Lower lobe of right lung (tissue), 2 donors: ENCODE data around the gene GYPE. TPM values are rescaled to one million over a fixed set of nuclear protein-coding genes. Genes with fewer than 3 reads are reported as not detected.
A peak's percentile ranks its signal among the peaks of the same experiment; 100 is the strongest.
"Not testable (repeated sequence)": the region's sequence is repeated elsewhere in the genome, so short reads cannot be mapped to it uniquely, and the experiment has no call there.

ENCODE experiments used
- ATAC-seq, 2 donors: fragments of 200-7000 bp; cut with Tn5 transposase; one replicate each; pipeline ENCODE4 v1.9.1; 2020 to 2022; ENCODE audit warnings: mild to moderate bottlenecking in 2 of 2, moderate library complexity in 2 of 2
- DNase-seq: peaks from one replicate; pipeline ENCODE4 v3.0.0-alpha.2; 2020
- H3K27ac ChIP-seq: fragments of 200-600 bp; one replicate; pipeline ENCODE4 v1.8.0; 2022
- H3K27me3 ChIP-seq: fragments of 200-600 bp; one replicate; pipeline ENCODE4 v1.8.0; 2022; ENCODE audit warnings: low read depth
- H3K36me3 ChIP-seq: fragments of 200-600 bp; one replicate; pipeline ENCODE4 v1.8.0; 2022; ENCODE audit warnings: mild to moderate bottlenecking
- H3K4me1 ChIP-seq: fragments of 200-600 bp; one replicate; pipeline ENCODE4 v1.8.0; 2022
- H3K4me3 ChIP-seq: fragments of 200-600 bp; one replicate; pipeline ENCODE4 v1.8.0; 2022; ENCODE audit warnings: mild to moderate bottlenecking
- H3K9me3 ChIP-seq: fragments of 200-600 bp; one replicate; pipeline ENCODE4 v1.8.0; 2022
- intact Hi-C: fragments of 100-400 bp; cut with DNase I; formaldehyde crosslinking; loops from one replicate; pipeline ENCODE4 v1.11.0; 2022
- total RNA-seq: library from RNA; stranded (reverse); fragmentation: NEBNext Ultra II Directional; extraction: Animal tissue kit (Norgen Biotek cat#: 25700); gene quantifications from one replicate; pipeline ENCODE4 v1.2.1, GENCODE V29; 2021
- TF ChIP-seq, protein P1 (sequence below): fragments of 200-600 bp; IDR thresholded peaks from one replicate; pipeline ENCODE4 v1.8.0; 2022; ENCODE audit warnings: antibody characterized with exemption, mild to moderate bottlenecking
- donor health status: DM: no; HTN: yes; CAD: no; lungs with severe emphysema.

Gene GYPE
- total RNA-seq, 1 donor from 2014 or later = 2.5 TPM

DNA sequence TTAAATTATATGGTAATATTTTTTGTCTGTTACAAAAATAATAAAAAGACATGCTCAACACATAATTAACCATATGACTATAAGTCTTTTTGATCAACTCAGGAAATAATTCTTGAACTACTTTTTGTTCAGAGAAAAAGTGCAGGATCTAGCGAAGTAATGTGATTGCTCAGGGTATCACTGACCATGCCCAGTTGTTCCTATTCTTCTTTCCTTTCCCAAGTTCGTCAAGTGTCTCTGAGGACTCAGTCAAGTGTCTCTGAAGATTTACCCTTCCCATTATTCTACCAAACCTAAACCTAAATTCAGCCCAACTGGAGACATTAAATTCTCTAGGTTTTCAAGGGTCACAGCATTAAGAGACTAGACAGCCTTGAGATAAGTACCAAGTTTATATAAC lies 5.5 kb upstream of the GYPE start:
- H3K27me3 ChIP-seq, intact Hi-C loops, DNase-seq, H3K9me3 ChIP-seq, H3K36me3 ChIP-seq, H3K27ac ChIP-seq, H3K4me1 ChIP-seq: not testable (repeated sequence)
- peak in 1 of 2 donors; percentile 46 for ATAC-seq
- peak overlapping the region; percentile 49 for H3K4me3 ChIP-seq

DNA sequence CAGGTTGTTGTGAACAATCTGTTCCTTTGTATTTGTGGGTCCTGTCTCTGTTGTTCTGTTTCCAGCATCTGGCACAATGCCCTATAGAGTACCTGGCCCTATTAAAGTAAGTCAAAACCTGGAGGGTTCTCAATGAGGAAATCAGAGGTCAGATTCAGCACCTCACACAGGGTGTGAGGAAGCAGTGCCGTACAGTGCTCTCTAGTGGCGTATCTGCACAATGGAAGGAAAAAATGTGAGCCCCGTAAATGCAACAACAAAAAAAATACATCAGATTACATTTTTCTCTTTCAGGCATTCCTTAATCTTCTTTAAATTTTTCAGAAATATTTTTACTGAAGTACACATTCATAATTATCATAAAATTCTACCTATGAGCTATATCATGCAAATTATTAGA lies 2.5 kb upstream of the GYPE start:
- H3K36me3 ChIP-seq, H3K4me1 ChIP-seq, H3K27me3 ChIP-seq, H3K9me3 ChIP-seq, intact Hi-C loops, H3K4me3 ChIP-seq, DNase-seq, H3K27ac ChIP-seq: not testable (repeated sequence)
- peak; percentile 78 to 85 for ATAC-seq
- TF ChIP-seq, protein P1, sequence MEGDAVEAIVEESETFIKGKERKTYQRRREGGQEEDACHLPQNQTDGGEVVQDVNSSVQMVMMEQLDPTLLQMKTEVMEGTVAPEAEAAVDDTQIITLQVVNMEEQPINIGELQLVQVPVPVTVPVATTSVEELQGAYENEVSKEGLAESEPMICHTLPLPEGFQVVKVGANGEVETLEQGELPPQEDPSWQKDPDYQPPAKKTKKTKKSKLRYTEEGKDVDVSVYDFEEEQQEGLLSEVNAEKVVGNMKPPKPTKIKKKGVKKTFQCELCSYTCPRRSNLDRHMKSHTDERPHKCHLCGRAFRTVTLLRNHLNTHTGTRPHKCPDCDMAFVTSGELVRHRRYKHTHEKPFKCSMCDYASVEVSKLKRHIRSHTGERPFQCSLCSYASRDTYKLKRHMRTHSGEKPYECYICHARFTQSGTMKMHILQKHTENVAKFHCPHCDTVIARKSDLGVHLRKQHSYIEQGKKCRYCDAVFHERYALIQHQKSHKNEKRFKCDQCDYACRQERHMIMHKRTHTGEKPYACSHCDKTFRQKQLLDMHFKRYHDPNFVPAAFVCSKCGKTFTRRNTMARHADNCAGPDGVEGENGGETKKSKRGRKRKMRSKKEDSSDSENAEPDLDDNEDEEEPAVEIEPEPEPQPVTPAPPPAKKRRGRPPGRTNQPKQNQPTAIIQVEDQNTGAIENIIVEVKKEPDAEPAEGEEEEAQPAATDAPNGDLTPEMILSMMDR = peak; percentile 31

DNA sequence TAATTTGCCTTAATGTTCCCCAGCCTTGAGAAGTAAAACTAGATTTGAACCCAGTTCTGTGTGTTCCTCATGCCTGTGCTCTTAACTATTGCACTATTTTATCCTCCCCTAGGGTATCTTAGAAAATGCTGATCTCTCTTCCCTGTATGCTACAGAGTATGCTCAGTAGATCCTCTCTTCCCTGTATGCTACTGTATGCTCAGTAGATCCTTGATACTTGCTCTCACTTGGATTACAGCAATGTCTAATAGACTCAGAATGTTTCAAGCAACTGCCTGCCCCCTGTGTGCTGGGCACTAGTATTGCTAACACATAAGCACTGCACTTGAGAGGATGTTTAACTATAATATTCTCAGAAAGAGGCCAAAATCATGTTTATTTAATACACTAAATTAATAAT lies 928 bp downstream of the GYPE start:
- H3K9me3 ChIP-seq, H3K4me1 ChIP-seq, ATAC-seq, H3K4me3 ChIP-seq, H3K36me3 ChIP-seq, H3K27ac ChIP-seq, intact Hi-C loops, H3K27me3 ChIP-seq, DNase-seq: not testable (repeated sequence)

DNA sequence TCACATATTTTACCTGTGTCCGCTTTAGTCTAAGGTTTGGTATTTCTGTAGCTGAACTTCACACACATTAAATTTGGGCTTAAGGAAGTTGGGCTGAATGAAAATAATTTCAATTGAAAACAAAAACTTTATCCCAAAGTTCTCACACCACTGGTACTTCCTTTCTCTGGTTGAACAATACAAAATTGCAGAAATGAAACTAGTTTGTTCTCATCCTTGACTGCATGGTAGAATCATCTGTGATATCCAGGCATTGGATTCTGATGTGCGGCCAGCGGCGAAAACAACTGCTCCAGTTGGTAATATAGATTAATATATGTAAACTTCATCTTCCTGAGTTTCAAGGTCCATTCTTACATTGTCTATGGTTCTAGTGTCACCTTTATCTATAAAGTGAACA lies 15.0 kb downstream of the GYPE start:
- intact Hi-C loops, H3K27me3 ChIP-seq, H3K4me1 ChIP-seq, ATAC-seq, H3K27ac ChIP-seq, DNase-seq, H3K9me3 ChIP-seq, H3K36me3 ChIP-seq, H3K4me3 ChIP-seq: not testable (repeated sequence)

DNA sequence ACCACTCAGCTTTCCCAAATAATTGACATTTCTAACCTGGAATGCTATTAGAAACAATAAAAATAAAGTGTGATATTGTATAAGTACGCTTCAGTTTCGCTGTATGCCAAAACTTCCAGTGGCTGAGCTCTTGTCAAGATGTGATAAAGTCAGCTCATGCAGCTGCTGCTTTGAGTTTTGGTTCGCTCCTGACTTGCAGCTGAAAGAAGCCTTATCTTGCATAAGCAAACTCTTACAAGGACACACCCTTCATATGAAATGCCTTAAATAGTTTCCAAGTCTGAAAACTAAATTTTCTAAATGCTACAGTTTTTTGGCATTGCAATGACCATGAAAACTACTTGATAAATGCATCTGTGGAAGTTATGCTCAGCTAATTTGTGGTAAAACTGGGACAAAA lies 17.2 kb downstream of the GYPE start:
- ATAC-seq, H3K36me3 ChIP-seq, H3K9me3 ChIP-seq, intact Hi-C loops, H3K4me3 ChIP-seq, H3K27me3 ChIP-seq, DNase-seq, H3K4me1 ChIP-seq, H3K27ac ChIP-seq: not testable (repeated sequence)

DNA sequence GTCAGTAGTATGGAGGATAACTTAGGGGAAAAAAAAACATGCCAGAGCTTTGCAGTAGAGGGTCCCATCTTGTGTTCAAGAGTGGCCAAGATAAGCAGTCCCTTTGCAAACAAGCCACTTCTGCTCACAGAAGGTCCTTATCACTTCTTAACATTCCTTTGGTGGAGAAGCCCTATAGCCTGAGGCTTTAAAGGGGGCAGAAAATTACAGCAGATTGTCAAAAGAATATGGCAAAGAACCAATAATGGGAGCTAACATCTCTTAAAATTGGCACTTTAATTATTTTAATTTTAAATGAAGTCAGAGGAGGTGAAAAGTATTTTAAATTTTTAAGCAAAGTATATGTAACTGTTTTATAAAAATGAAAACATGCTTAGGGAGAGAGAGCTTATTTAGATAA lies 20.4 kb downstream of the GYPE start:
- intact Hi-C loops, DNase-seq, H3K4me1 ChIP-seq, H3K27me3 ChIP-seq, H3K9me3 ChIP-seq, H3K27ac ChIP-seq, H3K4me3 ChIP-seq, H3K36me3 ChIP-seq: not testable (repeated sequence)
- peak in 1 of 2 donors; percentile 37 for ATAC-seq

DNA sequence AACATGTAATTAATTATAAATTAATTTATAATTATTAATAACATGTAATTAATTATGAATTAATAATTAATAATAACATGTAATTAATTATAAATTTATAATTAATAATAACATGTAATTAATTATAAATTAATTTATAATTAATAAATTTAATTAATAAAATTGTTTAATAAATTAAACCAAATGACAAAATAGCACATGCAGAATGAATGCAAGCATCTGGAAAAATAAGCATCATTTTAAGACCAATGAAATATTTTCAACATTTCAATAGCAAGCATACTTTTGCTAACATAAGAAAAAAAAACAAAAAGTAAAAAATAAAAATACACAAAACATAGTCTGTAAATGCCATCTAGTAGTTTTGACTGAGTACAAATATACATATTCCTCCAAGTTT lies 21.8 kb downstream of the GYPE start:
- Histone ChIP-seq H3K9me3 (no peaks in the 10 kb centered on the region), H3K36me3 (no peaks in the 10 kb centered on the region), H3K27me3 (no peaks in the 10 kb centered on the region), H3K4me1 (no peaks in the 10 kb centered on the region), H3K4me3 (no peak overlapping the region), H3K27ac (no peak overlapping the region)
- no peak for ATAC-seq
- DNase-seq = no peak
- intact Hi-C loops = no loop called here
- TF ChIP-seq, protein P1 = no peak

DNA sequence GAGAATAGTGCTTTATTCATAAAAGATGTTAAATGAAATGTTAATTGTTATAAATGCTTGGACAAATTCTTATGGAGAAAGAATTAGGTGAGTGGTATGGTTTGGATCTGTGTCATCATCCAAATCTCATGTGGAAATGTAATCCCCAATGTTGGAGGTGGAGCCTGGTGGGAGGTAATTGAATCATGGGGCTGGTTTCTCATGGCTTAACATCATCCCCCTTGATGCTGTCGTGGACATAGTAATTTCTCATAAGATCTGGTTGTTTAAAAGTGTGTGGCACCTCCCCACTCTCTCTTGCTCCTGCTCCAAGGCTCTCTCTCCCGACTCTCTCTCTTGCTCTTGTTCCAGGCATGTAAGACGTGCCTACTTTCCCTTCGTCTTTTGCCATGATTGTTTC lies 22.5 kb downstream of the GYPE start:
- intact Hi-C loops = no loop called here
- no peaks in the 10 kb centered on the region for H3K9me3 ChIP-seq
- no peak for ATAC-seq
- H3K4me1 ChIP-seq = no peaks in the 10 kb centered on the region
- no peak overlapping the region for H3K27ac ChIP-seq
- TF ChIP-seq, protein P1 = no peak
- H3K27me3 ChIP-seq = no peaks in the 10 kb centered on the region
- no peaks in the 10 kb centered on the region for H3K36me3 ChIP-seq
- no peak for DNase-seq
- H3K4me3 ChIP-seq = no peak overlapping the region

DNA sequence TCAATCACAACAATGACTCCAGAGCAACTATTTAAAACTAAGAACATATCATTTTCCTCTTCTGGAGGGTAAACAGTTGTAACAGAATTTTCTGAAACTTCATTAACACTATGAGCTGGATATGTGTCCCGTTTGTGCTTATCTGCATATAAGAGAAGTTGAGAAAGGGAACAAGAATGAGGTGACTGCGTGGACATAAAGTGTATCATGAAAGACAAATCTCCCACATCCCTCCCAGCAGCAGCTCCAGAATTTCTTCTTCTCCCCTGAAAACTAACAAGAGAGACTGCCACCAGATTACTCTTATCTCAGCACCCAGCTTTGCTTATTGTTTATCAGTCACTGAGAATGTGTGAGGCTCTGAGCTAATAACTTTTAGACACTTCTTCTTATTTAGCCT lies 25.8 kb downstream of the GYPE start:
- ATAC-seq, H3K36me3 ChIP-seq, intact Hi-C loops, DNase-seq, H3K4me3 ChIP-seq, H3K27ac ChIP-seq, H3K9me3 ChIP-seq, H3K27me3 ChIP-seq, H3K4me1 ChIP-seq: not testable (repeated sequence)

DNA sequence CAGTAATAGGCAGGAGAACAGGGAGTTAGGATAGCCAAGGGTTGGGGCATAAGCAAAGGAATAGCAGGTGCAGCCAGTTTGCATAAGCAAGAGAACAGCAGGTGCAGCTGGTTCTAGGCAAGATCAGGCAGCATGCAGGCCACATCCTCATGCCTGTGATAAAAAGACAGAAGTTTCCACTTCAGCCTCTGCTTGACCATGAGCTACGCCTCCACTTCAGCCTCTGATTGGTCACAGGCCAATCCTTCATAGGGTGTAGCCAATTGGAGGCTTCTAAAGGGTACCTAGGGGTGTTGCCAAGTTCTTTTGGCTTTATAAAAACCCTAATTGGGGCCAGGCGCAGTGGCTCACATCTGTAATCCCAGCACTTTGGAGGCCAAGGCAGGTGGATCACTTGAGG lies 30.0 kb downstream of the GYPE start:
- ATAC-seq, intact Hi-C loops, H3K36me3 ChIP-seq, DNase-seq, H3K27me3 ChIP-seq, H3K4me1 ChIP-seq, H3K9me3 ChIP-seq, H3K4me3 ChIP-seq, H3K27ac ChIP-seq: not testable (repeated sequence)

DNA sequence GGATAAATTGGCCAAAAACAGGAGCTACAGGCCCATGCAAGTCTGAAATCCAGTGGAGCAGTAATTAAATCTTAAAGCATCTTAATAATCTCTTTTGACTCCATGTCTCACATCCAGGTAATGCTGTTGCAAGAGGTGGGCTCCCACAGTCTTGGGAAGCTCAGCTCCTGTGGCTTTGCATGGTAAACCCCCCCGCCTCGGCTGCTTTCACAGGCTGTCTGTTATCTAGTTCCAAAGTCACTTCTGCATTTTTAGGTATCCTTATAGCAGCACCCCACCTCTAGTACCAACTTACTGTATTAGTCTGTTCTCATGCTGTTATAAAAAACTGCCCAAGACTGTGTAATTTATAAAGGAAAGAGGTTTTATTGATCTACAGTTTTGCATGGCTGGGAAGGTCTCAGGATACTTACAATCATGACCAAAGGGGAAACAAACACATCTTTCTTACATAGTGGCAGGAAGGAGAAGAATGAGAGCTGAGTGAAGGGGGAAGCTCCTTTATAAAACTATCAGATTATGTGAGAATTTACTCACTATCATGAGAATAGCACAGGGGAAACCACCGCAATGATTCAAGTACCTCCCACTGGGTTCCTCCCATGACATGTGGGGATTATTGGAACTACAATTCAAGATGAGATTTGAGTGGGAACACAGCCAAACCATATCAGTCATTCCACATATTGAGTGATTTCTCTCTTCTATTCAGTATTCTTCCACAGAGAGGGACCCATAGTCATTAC lies 34.7 kb downstream of the GYPE start:
- H3K27me3 ChIP-seq, intact Hi-C loops, H3K4me1 ChIP-seq: not testable (repeated sequence)

More for the DNA sequence above, 34.7 kb downstream of the GYPE start:
- not testable (repeated sequence) for H3K36me3 ChIP-seq, H3K4me3 ChIP-seq, H3K9me3 ChIP-seq, DNase-seq, ATAC-seq, H3K27ac ChIP-seq
